Naive thymus-derived CD4-positive, alpha-beta T cell (primary cell): ENCODE measurements around the gene ZSCAN10. TPM values are rescaled to one million over a fixed set of nuclear protein-coding genes. Genes with fewer than 3 reads are reported as not detected.

ENCODE experiments used
- ATAC-seq: fragments of 150-1000 bp; cut with Tn5 transposase; 2 replicates; pipeline ENCODE4 v1.10.0; 2021; ENCODE audit warnings: mild to moderate bottlenecking, moderate library complexity
- CTCF ChIA-PET: fragments of 350-600 bp; sonication (Branson Sonifier 250); formaldehyde crosslinking; loops from one replicate; lab custom pipeline; 2021; ENCODE audit warnings: antibody characterized with exemption; lab: Charles Lee
- POLR2A ChIA-PET: fragments of 350-600 bp; sonication (Branson Sonifier 250); formaldehyde crosslinking; loops from one replicate; lab custom pipeline; 2021; ENCODE audit warnings: antibody characterized with exemption, inconsistent platforms; lab: Charles Lee
- DNase-seq, 9 donors: peaks; one replicate each; pipeline versions ENCODE4 v3.0.0 to v3.0.0-alpha.2; 2020 to 2022; ENCODE audit warnings: mixed read lengths in 1 of 9
- H3K27ac ChIP-seq: one replicate; pipeline ENCODE4 v1.7.0; 2013; ENCODE audit warnings: mild to moderate bottlenecking, low read depth, low read length, moderate library complexity
- H3K27me3 ChIP-seq, 2 donors: one replicate each; pipeline ENCODE4 v1.7.0; 2013; ENCODE audit warnings: low read length in 2 of 2, mild to moderate bottlenecking in 2 of 2, moderate library complexity in 2 of 2; ENCODE audit not compliant: control insufficient read depth in 2 of 2, insufficient read depth in 2 of 2
- H3K36me3 ChIP-seq, 3 experiments: 1 replicate in 2 of 3; 2 replicates in 1 of 3; pipeline ENCODE4 v1.7.0; 2013; ENCODE audit warnings: low read length in 3 of 3, mild to moderate bottlenecking in 3 of 3, moderate library complexity in 1 of 3; ENCODE audit not compliant: insufficient read depth in 3 of 3, control insufficient read depth in 2 of 3
- H3K4me1 ChIP-seq, 2 donors: one replicate each; pipeline ENCODE4 v1.7.0; 2013; ENCODE audit warnings: low read length in 2 of 2, mild to moderate bottlenecking in 2 of 2, moderate library complexity in 1 of 2; ENCODE audit not compliant: control insufficient read depth in 2 of 2, insufficient read depth in 2 of 2
- H3K4me3 ChIP-seq: 2 replicates; pipeline ENCODE4 v1.7.0; 2013; ENCODE audit warnings: mild to moderate bottlenecking, low read length
- H3K9me3 ChIP-seq, 3 experiments: 1 replicate in 2 of 3; 2 replicates in 1 of 3; pipeline ENCODE4 v1.7.0; 2013; ENCODE audit warnings: low read length in 3 of 3; ENCODE audit not compliant: control insufficient read depth in 2 of 3
- H3K27ac Mint-ChIP-seq, 9 donors: one replicate each; pipeline ENCODE4 v1.8.0; 2020 to 2022; ENCODE audit warnings: mixed read lengths in 9 of 9, mild to moderate bottlenecking in 8 of 9, moderate library complexity in 5 of 9, inconsistent platforms in 2 of 9
- H3K27me3 Mint-ChIP-seq, 5 donors: one replicate each; pipeline ENCODE4 v1.8.0; 2021 to 2022; ENCODE audit warnings: mixed read lengths in 5 of 5, mild to moderate bottlenecking in 1 of 5
- H3K36me3 Mint-ChIP-seq, 5 donors: one replicate each; pipeline ENCODE4 v1.8.0; 2020 to 2022; ENCODE audit warnings: mixed read lengths in 5 of 5, mild to moderate bottlenecking in 3 of 5, inconsistent platforms in 1 of 5
- H3K4me1 Mint-ChIP-seq, 7 donors: one replicate each; pipeline ENCODE4 v1.8.0; 2020 to 2022; ENCODE audit warnings: mixed read lengths in 7 of 7, mild to moderate bottlenecking in 3 of 7, inconsistent platforms in 1 of 7
- H3K4me3 Mint-ChIP-seq, 10 donors: one replicate each; pipeline ENCODE4 v1.8.0; 2020 to 2022; ENCODE audit warnings: mild to moderate bottlenecking in 10 of 10, mixed read lengths in 10 of 10, moderate library complexity in 6 of 10, inconsistent platforms in 2 of 10
- H3K9me3 Mint-ChIP-seq, 11 donors: one replicate each; pipeline ENCODE4 v1.8.0; 2020 to 2022; ENCODE audit warnings: mixed read lengths in 11 of 11, mild to moderate bottlenecking in 4 of 11, inconsistent platforms in 1 of 11, moderate library complexity in 1 of 11
- intact Hi-C, 2 donors: fragments of 100-400 bp; cut with micrococcal nuclease; formaldehyde crosslinking; loops; one replicate each; pipeline ENCODE4 v1.15.1; 2023
- polyA plus RNA-seq, 2 donors: library from polyadenylated mRNA; unstranded; fragments of 300-500 nt; fragmentation: Illumina TruSeq; gene quantifications; one replicate each; pipeline ENCODE4 v1.2.3, GENCODE V29; 2021
- total RNA-seq, 6 experiments: library from RNA in 5 of 6; stranded (reverse) in 5 of 6; gene quantifications; 1 replicate in 5 of 6; 2 replicates in 1 of 6; pipeline ENCODE4 v1.2.3 and lab custom pipeline; 2021 to 2026

Gene ZSCAN10
- total and polyA plus RNA-seq, 7 experiments from 2014 or later: 0.22 to 0.61 (median 0.32) TPM; not detected in 3

DNA sequence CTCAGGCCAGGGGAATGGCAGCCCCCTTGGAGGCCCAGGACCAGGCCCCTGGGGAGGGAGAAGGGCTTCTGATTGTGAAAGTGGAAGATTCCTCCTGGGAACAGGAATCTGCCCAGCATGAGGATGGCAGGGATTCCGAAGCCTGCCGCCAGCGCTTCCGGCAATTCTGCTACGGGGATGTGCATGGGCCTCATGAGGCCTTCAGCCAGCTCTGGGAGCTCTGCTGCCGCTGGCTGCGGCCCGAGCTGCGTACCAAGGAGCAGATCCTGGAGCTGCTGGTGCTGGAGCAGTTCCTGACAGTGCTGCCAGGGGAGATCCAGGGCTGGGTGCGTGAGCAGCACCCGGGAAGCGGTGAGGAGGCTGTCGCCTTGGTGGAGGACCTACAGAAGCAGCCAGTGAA is 38.2 kb upstream of the ZSCAN10 start:
- Histone ChIP-seq H3K27me3 (no peaks in the 10 kb centered on the region), H3K27ac (no peak overlapping the region), H3K9me3 (no peaks in the 10 kb centered on the region), H3K4me1 (peaks cover 6 to 9% of the 10 kb centered on the region in 2 donors), H3K4me3 (no peak overlapping the region), H3K36me3 (peaks cover 0 to 51% (median 0%) of the 10 kb centered on the region in 3 experiments)
- CTCF ChIA-PET: interaction anchor here (0.9 to 1.4 kb wide), 2 partner anchors 28 to 32 kb away, joined by 3 read pairs; no protein-coding TSS in a partner anchor
- no peaks in the 10 kb centered on the region for H3K9me3 Mint-ChIP-seq
- no peak overlapping the region for H3K27ac Mint-ChIP-seq
- POLR2A ChIA-PET: interaction anchor here (0.9 to 11.8 kb wide), 5 partner anchors 8 to 35 kb away, joined by 3 to 95 read pairs (median 6); no protein-coding TSS in a partner anchor
- no peaks in the 10 kb centered on the region for H3K27me3 Mint-ChIP-seq
- peak overlapping the region in 1 of 10 donors; percentile 74 for H3K4me3 Mint-ChIP-seq
- intact Hi-C loops: loop anchor here (5.0 to 10.0 kb wide), 2 partner anchors 362 to 710 kb away; partner anchors contain the start of genes CCNF (in 1 of the 2) and ELOB (in 1 of the 2)
- no peak for ATAC-seq
- no peak for DNase-seq
- peaks cover 1 to 22% (median 5%) of the 10 kb centered on the region in 5 donors for H3K36me3 Mint-ChIP-seq
- H3K4me1 Mint-ChIP-seq: peaks cover 9 to 35% (median 28%) of the 10 kb centered on the region in 7 donors

DNA sequence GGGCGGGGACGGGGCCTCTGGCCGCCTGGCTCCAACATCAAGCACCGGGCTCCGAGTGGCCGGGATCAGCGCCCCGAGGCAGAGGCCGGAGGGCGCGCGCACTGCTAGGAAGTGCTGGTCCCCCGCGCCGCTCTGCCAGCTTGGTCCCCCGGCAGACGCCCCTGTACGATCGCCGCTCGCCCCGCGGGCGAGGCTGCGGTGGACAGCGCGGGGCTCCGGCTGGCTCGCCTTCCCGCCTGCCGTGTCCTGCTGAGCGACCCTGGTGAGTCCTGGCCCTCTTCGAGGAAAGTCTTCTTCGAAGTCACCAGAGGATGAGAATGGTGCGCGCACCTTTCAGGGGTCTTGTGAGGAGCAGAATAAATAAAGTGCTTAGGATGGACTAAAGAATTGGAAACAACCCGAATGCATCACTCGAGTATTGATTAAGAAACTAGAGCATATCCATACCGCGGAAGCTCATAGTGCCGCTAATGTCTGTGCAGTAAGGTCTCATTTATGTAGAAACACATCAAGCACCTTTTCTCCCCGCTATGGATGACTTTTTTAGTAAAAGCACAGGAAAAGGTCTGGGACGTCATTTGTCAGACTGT is 36.1 kb upstream of the ZSCAN10 start:
- no peaks in the 10 kb centered on the region for H3K9me3 Mint-ChIP-seq
- ATAC-seq (no peak), DNase-seq (no peak)
- Histone ChIP-seq H3K9me3 (no peaks in the 10 kb centered on the region), H3K4me3 (peak overlapping the region; percentile 90), H3K4me1 (peaks cover 6 to 9% of the 10 kb centered on the region in 2 donors), H3K27me3 (no peaks in the 10 kb centered on the region), H3K36me3 (peaks cover 0 to 31% (median 0%) of the 10 kb centered on the region in 3 experiments), H3K27ac (peak overlapping the region; percentile 93)
- H3K36me3 Mint-ChIP-seq: peaks cover 0 to 12% (median 3%) of the 10 kb centered on the region in 5 donors
- H3K4me1 Mint-ChIP-seq: peaks cover 11 to 42% (median 33%) of the 10 kb centered on the region in 7 donors
- no peaks in the 10 kb centered on the region for H3K27me3 Mint-ChIP-seq
- POLR2A ChIA-PET: interaction anchor here (0.5 to 11.8 kb wide), 40 partner anchors 10 to 792 kb away, joined by 3 to 95 read pairs (median 4); partner anchors contain the start of genes IL32, TNFRSF12A, ZNF174 and ZNF200
- peak overlapping the region; percentile 79 to 97 (median 94) for H3K27ac Mint-ChIP-seq
- H3K4me3 Mint-ChIP-seq: peak overlapping the region; percentile 93 to 99 (median 94)
- CTCF ChIA-PET: interaction anchor here (0.5 to 11.8 kb wide), 17 partner anchors 9 to 326 kb away, joined by 3 to 244 read pairs (median 4); partner anchors contain the start of genes IL32 and ZSCAN10
- intact Hi-C loops: loop anchor here (1.0 to 10.0 kb wide), 5 partner anchors 24 to 708 kb away; partner anchors contain the start of genes CLUAP1 (in 2 of the 2), CCNF (in 1 of the 2), ELOB (in 1 of the 2) and ZNF174 (in 1 of the 2)

GRCh38 chr16:3134338-3135125 is 35.4 kb upstream of the ZSCAN10 start, which contains the start of gene ZNF213:
ZNF213 (plus strand) TSS chr16:3135029; CDS start chr16:3137281, 2,252 bp downstream.
- ATAC-seq (peak; percentile 98), DNase-seq (peak; percentile 70 to 97 (median 95))
- Mint-ChIP-seq H3K27ac (peak within 1 kb of the TSS; percentile 94 to 98 (median 97)), H3K36me3 (peaks cover 0 to 15% (median 3%) of the 10 kb centered on the region in 5 donors), H3K9me3 (no peaks in the 10 kb centered on the region), H3K27me3 (no peaks in the 10 kb centered on the region), H3K4me3 (peak within 1 kb of the TSS; percentile 93 to 99 (median 96)), H3K4me1 (peaks cover 15 to 47% (median 37%) of the 10 kb centered on the region in 7 donors)
- intact Hi-C loops: loop anchor here (1.0 to 10.0 kb wide), 12 partner anchors 10 to 707 kb away; partner anchors contain the start of genes CLUAP1 (in 2 of the 2), CCNF (in 1 of the 2), ELOB (in 1 of the 2) and ZNF174 (in 1 of the 2)
- H3K27me3 ChIP-seq: no peaks in the 10 kb centered on the region
- H3K9me3 ChIP-seq: no peaks in the 10 kb centered on the region
- peaks cover 0 to 29% (median 0%) of the 10 kb centered on the region in 3 experiments for H3K36me3 ChIP-seq
- H3K4me3 ChIP-seq: peak within 1 kb of the TSS; percentile 94
- H3K4me1 ChIP-seq: peaks cover 12 to 14% of the 10 kb centered on the region in 2 donors
- POLR2A ChIA-PET: interaction anchor here (0.5 to 11.8 kb wide), 46 partner anchors 9 to 791 kb away, joined by 3 to 95 read pairs (median 4); partner anchors contain the start of genes IL32, TIGD7, TNFRSF12A and ZNF174
- CTCF ChIA-PET: interaction anchor here (0.7 to 11.8 kb wide), 18 partner anchors 9 to 327 kb away, joined by 3 to 244 read pairs (median 3); partner anchors contain the start of genes IL32 and ZSCAN10
- peak within 1 kb of the TSS; percentile 93 for H3K27ac ChIP-seq

DNA sequence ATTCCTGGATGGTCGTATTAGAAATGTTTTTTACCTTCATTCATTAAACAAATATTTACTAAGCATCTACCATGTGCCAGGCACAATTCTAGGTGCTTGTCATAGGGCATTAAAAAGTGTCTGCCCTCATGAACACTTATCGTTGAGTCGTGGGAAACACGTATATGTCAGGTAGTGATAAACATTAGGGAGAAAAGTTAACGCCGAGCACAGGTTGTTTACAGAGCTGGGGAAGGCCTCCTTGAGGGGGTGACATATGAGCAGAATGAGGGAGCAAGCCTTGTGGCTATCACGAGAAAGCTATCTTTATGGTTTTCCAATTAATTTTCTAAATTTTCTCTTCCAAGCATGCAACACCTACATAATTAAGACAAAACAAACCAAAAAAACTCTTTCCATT is 34.8 kb upstream of the ZSCAN10 start:
- POLR2A ChIA-PET: interaction anchor here (0.6 to 11.8 kb wide), 21 partner anchors 9 to 325 kb away, joined by 3 to 95 read pairs (median 8); partner anchors contain the start of genes IL32, TIGD7, TNFRSF12A and ZNF263
- Mint-ChIP-seq H3K27me3 (no peaks in the 10 kb centered on the region), H3K4me3 (peak overlapping the region; percentile 93 to 99 (median 96)), H3K9me3 (no peaks in the 10 kb centered on the region), H3K27ac (peak overlapping the region; percentile 94 to 98 (median 97)), H3K36me3 (peaks cover 0 to 15% (median 3%) of the 10 kb centered on the region in 5 donors), H3K4me1 (peaks cover 19 to 54% (median 41%) of the 10 kb centered on the region in 7 donors)
- H3K4me3 ChIP-seq: peak overlapping the region; percentile 94
- H3K27ac ChIP-seq: peak overlapping the region; percentile 93
- intact Hi-C loops: loop anchor here (1.0 to 10.0 kb wide), 10 partner anchors 10 to 367 kb away; partner anchors contain the start of genes CLUAP1 (in 2 of the 2), ELOB (in 1 of the 2) and ZNF263 (in 1 of the 2)
- H3K9me3 ChIP-seq: no peaks in the 10 kb centered on the region
- no peaks in the 10 kb centered on the region for H3K27me3 ChIP-seq
- no peak for DNase-seq
- H3K4me1 ChIP-seq: peaks cover 13 to 17% of the 10 kb centered on the region in 2 donors
- H3K36me3 ChIP-seq: peaks cover 0 to 23% (median 0%) of the 10 kb centered on the region in 3 experiments
- ATAC-seq: no peak
- CTCF ChIA-PET: interaction anchor here (0.6 to 11.8 kb wide), 7 partner anchors 9 to 102 kb away, joined by 3 to 244 read pairs (median 5); partner anchors contain the start of genes IL32 and ZSCAN10

- peaks cover 24 to 68% (median 55%) of the 10 kb centered on the region in 7 donors for H3K4me1 Mint-ChIP-seq
- H3K27me3 Mint-ChIP-seq: no peaks in the 10 kb centered on the region
- Histone ChIP-seq H3K27ac (no peak overlapping the region), H3K4me3 (no peak overlapping the region), H3K36me3 (peaks cover 0 to 3% (median 0%) of the 10 kb centered on the region in 3 experiments), H3K9me3 (no peaks in the 10 kb centered on the region), H3K27me3 (no peaks in the 10 kb centered on the region), H3K4me1 (peaks cover 29 to 33% of the 10 kb centered on the region in 2 donors)
- peak overlapping the region in 8 of 9 donors; percentile 8 to 76 (median 50) for H3K27ac Mint-ChIP-seq
- ATAC-seq (no peak), DNase-seq (peak in 4 of 9 donors; percentile 26 to 52 (median 31))
- CTCF ChIA-PET: interaction anchor here (0.6 to 11.8 kb wide), 12 partner anchors 9 to 333 kb away, joined by 3 to 244 read pairs (median 4); partner anchors contain the start of genes IL32 and ZSCAN10
- no peaks in the 10 kb centered on the region for H3K9me3 Mint-ChIP-seq
- POLR2A ChIA-PET: interaction anchor here (0.6 to 11.8 kb wide), 14 partner anchors 9 to 690 kb away, joined by 3 to 95 read pairs (median 5); partner anchors contain the start of genes IL32 and ZSCAN10
- peak overlapping the region in 1 of 10 donors; percentile 25 for H3K4me3 Mint-ChIP-seq
- intact Hi-C loops: loop anchor here in 1 of 2 donors (10.0 kb wide), 1 partner anchor 357 kb away; the partner anchor contains the start of gene ELOB
- H3K36me3 Mint-ChIP-seq: peaks cover 0 to 19% (median 3%) of the 10 kb centered on the region in 5 donors
These were observed 32.8 kb upstream of the ZSCAN10 start for GRCh38 chr16:3131755-3132377.
